Measurements from ENCODE around the gene NDUFAF4. TPM values are rescaled to one million over a fixed set of nuclear protein-coding genes. Genes with fewer than 3 reads are reported as not detected.

The NDUFAF4 gene
- total and polyA plus RNA-seq, 2 of the 13 experiments (the other 11 are each of a cell fraction or from before 2014, with no cell fraction given), result 41.3 to 59.7 TPM

DNA sequence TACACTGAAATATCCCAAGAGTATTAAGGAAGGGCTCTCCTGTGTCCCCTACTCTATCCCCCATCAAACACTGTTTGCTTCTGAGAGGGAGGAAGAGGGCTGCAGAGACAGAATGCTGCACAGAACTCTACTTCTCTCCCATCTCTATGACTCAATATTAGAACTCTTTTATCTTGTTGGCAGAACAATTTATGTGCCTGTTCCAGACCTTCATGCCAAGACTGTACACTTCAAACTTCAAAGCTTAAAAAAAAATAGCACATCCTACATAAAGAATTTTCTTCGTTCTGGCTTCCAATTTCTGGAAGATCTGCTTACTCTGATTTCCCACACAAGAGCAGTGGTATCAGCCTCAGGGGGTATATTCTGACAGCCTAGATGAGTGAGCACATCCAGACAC, 40.8 kb downstream of the NDUFAF4 start (continued):
- TF ChIP-seq, protein P1, sequence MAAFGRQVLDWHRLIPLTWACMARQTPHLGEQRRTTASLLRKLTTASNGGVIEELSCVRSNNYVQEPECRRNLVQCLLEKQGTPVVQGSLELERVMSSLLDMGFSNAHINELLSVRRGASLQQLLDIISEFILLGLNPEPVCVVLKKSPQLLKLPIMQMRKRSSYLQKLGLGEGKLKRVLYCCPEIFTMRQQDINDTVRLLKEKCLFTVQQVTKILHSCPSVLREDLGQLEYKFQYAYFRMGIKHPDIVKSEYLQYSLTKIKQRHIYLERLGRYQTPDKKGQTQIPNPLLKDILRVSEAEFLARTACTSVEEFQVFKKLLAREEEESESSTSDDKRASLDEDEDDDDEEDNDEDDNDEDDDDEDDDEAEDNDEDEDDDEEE (CRISPR knock-in tag; IDR thresholded peaks at IDR 0.05), result no peak

DNA sequence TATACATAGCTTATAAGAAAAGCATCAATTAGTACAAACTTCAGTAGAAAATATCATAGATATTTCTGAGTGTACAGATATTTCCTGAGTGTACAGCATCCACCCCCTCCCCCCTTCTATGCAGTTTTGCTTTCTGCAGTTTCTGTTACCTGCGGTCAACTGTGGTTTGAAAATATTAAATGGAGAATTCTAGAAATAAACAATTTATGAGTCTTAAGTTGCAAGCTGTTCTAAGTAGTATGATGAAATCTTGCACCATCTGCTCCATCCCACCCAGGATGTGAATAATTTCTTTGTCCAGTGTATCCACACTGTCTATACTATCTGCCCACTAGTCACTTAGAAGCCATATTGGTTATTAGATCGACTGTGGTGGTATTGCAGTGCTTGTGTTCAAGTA, 44.6 kb downstream of the NDUFAF4 start:
- Histone ChIP-seq H3K27me3 (ENCODE audit: control insufficient read depth in 1 of 2, insufficient read depth in 2 of 2, low read length in 2 of 2) (no peaks in the 10 kb centered on the region), H3K4me3 (replicated peaks in 1 of 3; ENCODE audit: insufficient read depth in 1 of 3, low read depth in 2 of 3, low read length in 3 of 3) (no peak overlapping the region), H2AFZ (ENCODE audit: low read length) (no peak overlapping the region), H3K4me2 (ENCODE audit: low read depth, low read length) (no peak overlapping the region), H3K4me1 (ENCODE audit: insufficient read depth, low read length) (no peaks in the 10 kb centered on the region), H3K9ac (ENCODE audit: insufficient read depth, low read depth, low read length) (no peak overlapping the region), H3K9me3 (ENCODE audit: low read length) (no peaks in the 10 kb centered on the region), H3K27ac (ENCODE audit: extremely low read length, insufficient read depth, low read length) (no peak overlapping the region), H3K36me3 (replicated peaks in 1 of 2; ENCODE audit: control insufficient read depth in 1 of 2, insufficient read depth in 2 of 2, low read length in 2 of 2) (no peaks in the 10 kb centered on the region), H4K20me1 (ENCODE audit: insufficient read depth, low read length) (no peaks in the 10 kb centered on the region), H3K79me2 (ENCODE audit: insufficient read depth, low read length) (no peaks in the 10 kb centered on the region)
- FAIRE-seq, result no peak
- no TSS peak for BruUV-seq (replicated peaks)
- ChIA-PET CTCF (ENCODE audit: low intra/inter-chr PET ratio, low total read pairs) (no interaction called here), POLR2A (no interaction called here)
- intact Hi-C loops (cut with micrococcal nuclease; ENCODE audit: unreplicated experiment), result no loop called here
- no peak for ATAC-seq
- 42% methylated on average over 2 of the region's 2 CpGs for WGBS (ENCODE audit: low lambda C conversion rate)
- in situ Hi-C loops (cut with HindIII; ENCODE audit: extremely low pct_ligation_motif_present, low pct_unique_long_range_greater_than_20kb), result no loop called here
- no peak for DNase-seq (ENCODE audit: low spot score)
- TF ChIP-seq ZNF766 (CRISPR knock-in tag; IDR thresholded peaks at IDR 0.05; ENCODE audit: borderline replicate concordance) (no peak), SP1 (IDR thresholded peaks at IDR 0.05) (no peak), SP1 (CRISPR knock-in tag; IDR thresholded peaks at IDR 0.05) (no peak), ZNF724P (CRISPR knock-in tag; IDR thresholded peaks at IDR 0.05; ENCODE audit: borderline replicate concordance) (no peak), TAF15 (IDR thresholded peaks at IDR 0.05; ENCODE audit: low read depth, low read length, poor library complexity, severe bottlenecking) (no peak), ATF1 (CRISPR knock-in tag; IDR thresholded peaks at IDR 0.05) (no peak), TBX2 (CRISPR knock-in tag; IDR thresholded peaks at IDR 0.05; ENCODE audit: borderline replicate concordance) (no peak), CEBPG (CRISPR knock-in tag; IDR thresholded peaks at IDR 0.05) (no peak), ZNF761 (CRISPR knock-in tag; conservative IDR thresholded peaks at IDR 0.05) (no peak)
- TF ChIP-seq, protein P2, sequence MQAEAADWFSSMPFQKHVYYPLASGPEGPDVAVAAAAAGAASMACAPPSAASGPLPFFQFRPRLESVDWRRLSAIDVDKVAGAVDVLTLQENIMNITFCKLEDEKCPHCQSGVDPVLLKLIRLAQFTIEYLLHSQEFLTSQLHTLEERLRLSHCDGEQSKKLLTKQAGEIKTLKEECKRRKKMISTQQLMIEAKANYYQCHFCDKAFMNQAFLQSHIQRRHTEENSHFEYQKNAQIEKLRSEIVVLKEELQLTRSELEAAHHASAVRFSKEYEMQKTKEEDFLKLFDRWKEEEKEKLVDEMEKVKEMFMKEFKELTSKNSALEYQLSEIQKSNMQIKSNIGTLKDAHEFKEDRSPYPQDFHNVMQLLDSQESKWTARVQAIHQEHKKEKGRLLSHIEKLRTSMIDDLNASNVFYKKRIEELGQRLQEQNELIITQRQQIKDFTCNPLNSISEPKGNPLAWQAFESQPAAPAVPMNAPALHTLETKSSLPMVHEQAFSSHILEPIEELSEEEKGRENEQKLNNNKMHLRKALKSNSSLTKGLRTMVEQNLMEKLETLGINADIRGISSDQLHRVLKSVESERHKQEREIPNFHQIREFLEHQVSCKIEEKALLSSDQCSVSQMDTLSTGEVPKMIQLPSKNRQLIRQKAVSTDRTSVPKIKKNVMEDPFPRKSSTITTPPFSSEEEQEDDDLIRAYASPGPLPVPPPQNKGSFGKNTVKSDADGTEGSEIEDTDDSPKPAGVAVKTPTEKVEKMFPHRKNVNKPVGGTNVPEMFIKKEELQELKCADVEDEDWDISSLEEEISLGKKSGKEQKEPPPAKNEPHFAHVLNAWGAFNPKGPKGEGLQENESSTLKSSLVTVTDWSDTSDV (CRISPR knock-in tag; IDR thresholded peaks at IDR 0.05), result no peak

All from HepG2 (cell line).